GM13976 (cell line): ENCODE data around the gene TADA2B.
"Not testable (repeated sequence)": the region's sequence is repeated elsewhere in the genome, so short reads cannot be mapped to it uniquely, and the experiment has no call there.

ENCODE experiments used
- DNase-seq: peaks from one replicate; pipeline ENCODE4 v3.0.0; 2012; ENCODE audit warnings: low spot score
- in situ Hi-C: fragments of 300-500 bp; cut with MboI; formaldehyde crosslinking; loops from one replicate; pipeline ENCODE4 v1.12.0; 2022; ENCODE audit warnings: low sequenced_read_pairs, mixed read lengths, inconsistent platforms; ENCODE audit not compliant: unreplicated experiment
- TF ChIP-seq, protein P1 (sequence below): IDR thresholded peaks from 2 replicates; pipeline ENCODE4 v1.5.1; 2012; ENCODE audit warnings: borderline replicate concordance, mild to moderate bottlenecking; ENCODE audit not compliant: insufficient read depth; ENCODE audit errors: extremely low read depth, missing control alignments, control extremely low read depth

Gene TADA2B

GRCh38 chr4:7077371-7077770 lies 34.2 kb downstream of the TADA2B start:
- in situ Hi-C loops = loop anchor here (10.0 kb wide), 1 partner anchor 183 kb away; no protein-coding TSS in a partner anchor
- TF ChIP-seq, protein P1, sequence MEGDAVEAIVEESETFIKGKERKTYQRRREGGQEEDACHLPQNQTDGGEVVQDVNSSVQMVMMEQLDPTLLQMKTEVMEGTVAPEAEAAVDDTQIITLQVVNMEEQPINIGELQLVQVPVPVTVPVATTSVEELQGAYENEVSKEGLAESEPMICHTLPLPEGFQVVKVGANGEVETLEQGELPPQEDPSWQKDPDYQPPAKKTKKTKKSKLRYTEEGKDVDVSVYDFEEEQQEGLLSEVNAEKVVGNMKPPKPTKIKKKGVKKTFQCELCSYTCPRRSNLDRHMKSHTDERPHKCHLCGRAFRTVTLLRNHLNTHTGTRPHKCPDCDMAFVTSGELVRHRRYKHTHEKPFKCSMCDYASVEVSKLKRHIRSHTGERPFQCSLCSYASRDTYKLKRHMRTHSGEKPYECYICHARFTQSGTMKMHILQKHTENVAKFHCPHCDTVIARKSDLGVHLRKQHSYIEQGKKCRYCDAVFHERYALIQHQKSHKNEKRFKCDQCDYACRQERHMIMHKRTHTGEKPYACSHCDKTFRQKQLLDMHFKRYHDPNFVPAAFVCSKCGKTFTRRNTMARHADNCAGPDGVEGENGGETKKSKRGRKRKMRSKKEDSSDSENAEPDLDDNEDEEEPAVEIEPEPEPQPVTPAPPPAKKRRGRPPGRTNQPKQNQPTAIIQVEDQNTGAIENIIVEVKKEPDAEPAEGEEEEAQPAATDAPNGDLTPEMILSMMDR = no peak
- DNase-seq = no peak

DNA sequence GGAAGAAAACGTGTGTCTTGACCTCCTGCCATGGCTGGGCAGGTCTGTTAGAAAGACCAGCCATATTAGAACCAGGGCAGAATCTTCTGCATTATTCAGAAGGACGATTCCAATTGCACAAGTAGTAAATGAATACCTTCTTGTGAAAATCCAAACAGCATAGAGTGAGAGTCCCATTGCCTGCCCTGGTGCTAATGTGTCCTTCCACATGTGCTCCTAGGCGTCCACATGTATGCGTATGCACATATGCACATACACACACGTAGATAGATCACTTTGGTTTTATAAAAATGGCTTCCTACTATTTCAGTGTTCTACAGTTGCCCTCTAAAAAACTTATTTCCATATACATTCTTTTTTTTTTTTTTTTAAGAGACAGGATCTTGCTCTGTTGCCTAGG lies 34.9 kb downstream of the TADA2B start:
- TF ChIP-seq, protein P1 = no peak
- no peak for DNase-seq
- in situ Hi-C loops = loop anchor here (10.0 kb wide), 1 partner anchor 183 kb away; no protein-coding TSS in a partner anchor

GRCh38 chr4:7079483-7079882 lies 36.3 kb downstream of the TADA2B start:
- DNase-seq = not testable (repeated sequence)
- in situ Hi-C loops = loop anchor here (10.0 kb wide), 1 partner anchor 185 kb away; no protein-coding TSS in a partner anchor

- in situ Hi-C loops = loop anchor here (10.0 kb wide), 1 partner anchor 185 kb away; no protein-coding TSS in a partner anchor
- not testable (repeated sequence) for DNase-seq
These were observed 36.7 kb downstream of the TADA2B start for GRCh38 chr4:7079909-7080308.

DNA sequence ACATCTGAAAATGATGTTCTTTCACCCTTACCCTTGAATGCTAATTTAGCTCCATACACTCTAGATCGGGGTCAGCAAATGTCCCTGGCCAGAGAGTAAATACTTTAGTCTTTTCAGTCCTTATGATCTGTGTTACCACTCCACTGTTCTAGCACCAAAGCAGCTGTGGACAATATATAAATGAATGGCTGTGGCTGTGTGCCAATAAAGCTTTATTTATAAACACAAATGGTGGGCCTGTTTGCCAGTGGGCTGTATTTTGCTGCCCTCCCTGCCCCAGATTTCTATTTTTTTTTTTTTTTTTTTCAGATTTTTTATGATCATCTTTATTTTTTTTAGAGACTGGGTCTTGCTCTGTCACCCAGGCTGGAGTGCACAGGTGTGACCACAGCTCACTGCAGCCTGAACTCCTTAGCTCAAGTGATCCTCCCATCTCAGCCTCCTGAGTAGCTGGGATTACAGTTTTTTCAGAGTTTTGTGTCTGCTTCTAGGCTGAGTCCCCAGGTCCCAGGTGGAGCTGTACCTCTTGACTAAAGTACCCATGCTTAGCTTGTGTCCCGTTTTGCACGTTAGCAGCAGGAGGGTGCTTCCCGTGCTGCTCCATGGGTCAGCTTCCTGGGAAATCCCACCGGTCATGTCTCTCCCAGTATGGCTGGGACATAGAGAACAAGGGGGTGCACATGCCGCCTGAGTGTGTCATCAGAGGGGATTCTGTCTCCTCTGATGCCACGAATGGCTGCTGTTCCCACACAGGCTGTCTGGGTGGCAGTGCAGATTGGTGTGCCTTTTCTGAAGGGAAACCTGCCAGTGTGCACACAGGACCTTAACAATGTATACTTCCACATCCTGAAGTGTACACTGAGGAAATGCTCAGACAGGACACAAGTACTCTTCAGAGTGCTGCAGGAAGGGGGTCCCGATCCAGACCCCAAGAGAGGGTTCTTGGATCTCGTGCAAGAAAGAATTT lies 40.7 kb downstream of the TADA2B start:
- in situ Hi-C loops = no loop called here
- TF ChIP-seq, protein P1 = no peak
- no peak for DNase-seq

- in situ Hi-C loops, DNase-seq: not testable (repeated sequence)
These were observed 41.4 kb downstream of the TADA2B start for GRCh38 chr4:7084564-7084961.

DNA sequence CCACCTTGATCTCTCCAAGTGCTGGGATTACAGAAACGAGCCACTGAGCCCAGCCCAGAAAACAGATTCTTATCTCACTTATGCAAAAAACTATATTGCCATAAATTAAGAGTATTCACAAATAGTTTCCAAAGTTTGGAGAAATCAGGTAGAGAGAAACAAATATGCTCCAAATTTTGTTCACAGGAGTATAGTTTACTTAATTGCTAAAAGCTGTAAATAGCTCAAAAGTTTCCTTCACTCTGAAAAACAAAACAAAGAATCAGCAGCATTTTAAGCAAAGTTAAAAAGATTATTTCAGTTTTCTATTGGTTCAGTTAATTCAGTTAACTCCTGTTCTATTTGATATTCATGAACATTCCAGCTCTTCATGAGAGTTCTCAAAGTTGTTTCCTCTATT lies 43.2 kb downstream of the TADA2B start:
- in situ Hi-C loops = no loop called here
- no peak for DNase-seq
- TF ChIP-seq, protein P1 = no peak

DNA sequence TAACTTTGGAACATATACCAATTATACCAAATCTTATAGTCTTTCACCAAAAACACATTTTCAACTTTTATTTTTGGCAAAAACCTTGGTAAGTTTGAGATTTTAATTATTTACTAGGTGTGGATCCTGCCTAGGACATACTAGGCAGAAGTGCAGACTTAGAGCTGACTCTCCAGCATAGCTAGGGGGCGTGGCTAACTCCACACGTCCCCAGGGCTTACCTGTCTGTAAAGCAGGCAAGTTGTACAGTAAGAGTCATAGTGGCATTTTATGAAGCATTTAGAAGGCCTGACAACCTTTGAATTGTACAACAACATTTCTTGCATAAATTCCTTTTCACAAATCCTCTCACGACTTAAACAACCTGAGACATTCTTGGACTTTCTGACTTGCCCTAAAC lies 43.9 kb downstream of the TADA2B start:
- in situ Hi-C loops = no loop called here
- DNase-seq = no peak
- TF ChIP-seq, protein P1 = no peak
